Gastroesophageal sphincter (tissue), 4 donors: ENCODE measurements around the gene GRID1. TPM values are rescaled to one million over a fixed set of nuclear protein-coding genes. Genes with fewer than 3 reads are reported as not detected.

Source experiments
- ATAC-seq: fragments of 150-250 bp; one replicate; pipeline ENCODE4 v1.9.1; 2016; ENCODE audit warnings: mild to moderate bottlenecking, moderate library complexity
- H3K27ac ChIP-seq, 4 donors: fragments of 200-600 bp; sonication (generic) in 3 of 4; 1 replicate in 3 of 4; 2 replicates in 1 of 4; pipeline ENCODE4 v1.5.1; 2016 to 2019
- H3K27me3 ChIP-seq: fragments of 200-600 bp; sonication (generic); one replicate; pipeline ENCODE4 v1.5.1; 2019
- H3K36me3 ChIP-seq, 2 donors: fragments of 200-600 bp; sonication (generic); one replicate each; pipeline ENCODE4 v1.5.1; 2019; ENCODE audit warnings: control low read depth in 1 of 2
- H3K4me1 ChIP-seq, 3 donors: fragments of 200-600 bp; sonication (generic); 1 replicate in 2 of 3; 2 replicates in 1 of 3; pipeline ENCODE4 v1.5.1; 2016 to 2019; ENCODE audit warnings: control low read depth in 2 of 3
- H3K4me3 ChIP-seq, 2 donors: fragments of 200-600 bp; sonication (generic); one replicate each; pipeline ENCODE4 v1.5.1; 2019; ENCODE audit warnings: mild to moderate bottlenecking in 1 of 2, moderate library complexity in 1 of 2
- H3K9me3 ChIP-seq, 3 donors: fragments of 200-600 bp; sonication (generic); one replicate each; pipeline ENCODE4 v1.5.1; 2017 to 2019; ENCODE audit warnings: control low read depth in 2 of 3
- EP300 ChIP-seq: sonication (generic); formaldehyde crosslinking; IDR thresholded peaks from one replicate; pipeline ENCODE4 v1.6.1; 2017; ENCODE audit warnings: antibody characterized with exemption, mild to moderate bottlenecking
- POLR2A ChIP-seq, 2 donors: fragments of 450-650 bp; IDR thresholded peaks; one replicate each; pipeline ENCODE4 v1.6.1; 2017; ENCODE audit warnings: antibody characterized with exemption in 2 of 2, mild to moderate bottlenecking in 2 of 2, moderate library complexity in 1 of 2
- POLR2AphosphoS5 ChIP-seq: sonication (generic); formaldehyde crosslinking; IDR thresholded peaks from one replicate; pipeline ENCODE4 v1.6.1; 2017; ENCODE audit warnings: antibody characterized with exemption
- WGBS, 2 donors: methylation state at CpG; one replicate each; pipeline ENCODE4 v1.1.5; 2018; ENCODE audit warnings: low coverage in 1 of 2; 5-methylcytosine and 5-hydroxymethylcytosine counted together
- total RNA-seq, 4 donors: library from RNA; depleted of rRNA; stranded (reverse); fragments of >200 nt; gene quantifications; one replicate each; pipeline ENCODE4 v1.1.0, GENCODE V29; 2016
- TF ChIP-seq, protein P1 (sequence below), 4 experiments: fragments of 200-600 bp in 2 of 4; fragments of 450-650 bp in 2 of 4; sonication (generic) in 1 of 4; IDR thresholded peaks; one replicate each; pipeline ENCODE4 v1.5.1; 2017 to 2019; ENCODE audit warnings: antibody characterized with exemption in 4 of 4, mild to moderate bottlenecking in 2 of 4, moderate library complexity in 2 of 4

GRID1 gene
- total RNA-seq, 4 donors from 2014 or later: 1.2 to 2.7 (median 1.7) TPM

GRCh38 chr10:85666102-85666501, 700.5 kb downstream of the GRID1 start:
- H3K27ac ChIP-seq: no peak overlapping the region
- H3K4me1 ChIP-seq: no peaks in the 10 kb centered on the region
- no peaks in the 10 kb centered on the region for H3K36me3 ChIP-seq
- peaks cover 6% of the 10 kb centered on the region for H3K27me3 ChIP-seq
- no peak for ATAC-seq
- no peaks in the 10 kb centered on the region for H3K9me3 ChIP-seq
- TF ChIP-seq POLR2AphosphoS5 (no peak), POLR2A (IDR thresholded peaks at IDR 0.05) (no peak), EP300 (no peak)
- TF ChIP-seq, protein P1, sequence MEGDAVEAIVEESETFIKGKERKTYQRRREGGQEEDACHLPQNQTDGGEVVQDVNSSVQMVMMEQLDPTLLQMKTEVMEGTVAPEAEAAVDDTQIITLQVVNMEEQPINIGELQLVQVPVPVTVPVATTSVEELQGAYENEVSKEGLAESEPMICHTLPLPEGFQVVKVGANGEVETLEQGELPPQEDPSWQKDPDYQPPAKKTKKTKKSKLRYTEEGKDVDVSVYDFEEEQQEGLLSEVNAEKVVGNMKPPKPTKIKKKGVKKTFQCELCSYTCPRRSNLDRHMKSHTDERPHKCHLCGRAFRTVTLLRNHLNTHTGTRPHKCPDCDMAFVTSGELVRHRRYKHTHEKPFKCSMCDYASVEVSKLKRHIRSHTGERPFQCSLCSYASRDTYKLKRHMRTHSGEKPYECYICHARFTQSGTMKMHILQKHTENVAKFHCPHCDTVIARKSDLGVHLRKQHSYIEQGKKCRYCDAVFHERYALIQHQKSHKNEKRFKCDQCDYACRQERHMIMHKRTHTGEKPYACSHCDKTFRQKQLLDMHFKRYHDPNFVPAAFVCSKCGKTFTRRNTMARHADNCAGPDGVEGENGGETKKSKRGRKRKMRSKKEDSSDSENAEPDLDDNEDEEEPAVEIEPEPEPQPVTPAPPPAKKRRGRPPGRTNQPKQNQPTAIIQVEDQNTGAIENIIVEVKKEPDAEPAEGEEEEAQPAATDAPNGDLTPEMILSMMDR (IDR thresholded peaks at IDR 0.05): no peak
- H3K4me3 ChIP-seq: no peak overlapping the region
- 67 to 69% methylated on average over 1 to 2 of the region's 2 CpGs for WGBS, 2 donors

DNA sequence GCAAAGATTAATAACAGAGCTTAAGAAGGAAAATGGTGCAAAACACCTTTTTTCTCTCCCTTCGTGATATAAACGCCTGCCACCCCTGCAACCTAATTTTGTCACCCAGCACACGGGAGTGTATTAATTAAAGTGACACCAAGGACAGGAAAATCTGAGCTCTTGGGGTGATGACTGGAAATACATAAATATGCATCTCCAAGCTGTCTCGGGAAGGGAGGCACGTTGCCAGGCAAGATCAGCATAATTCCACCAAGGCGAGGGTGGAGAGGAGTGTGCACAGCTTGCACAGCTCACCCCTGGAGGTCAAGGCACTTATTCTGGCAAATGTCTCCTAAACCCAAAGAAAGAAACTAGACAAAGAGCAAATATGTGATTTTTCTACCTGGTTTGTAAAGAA, 700.9 kb downstream of the GRID1 start:
- WGBS, 2 donors: 53 to 55% methylated on average over 2 to 6 of the region's 6 CpGs
- no peaks in the 10 kb centered on the region for H3K4me1 ChIP-seq
- no peak for ATAC-seq

DNA sequence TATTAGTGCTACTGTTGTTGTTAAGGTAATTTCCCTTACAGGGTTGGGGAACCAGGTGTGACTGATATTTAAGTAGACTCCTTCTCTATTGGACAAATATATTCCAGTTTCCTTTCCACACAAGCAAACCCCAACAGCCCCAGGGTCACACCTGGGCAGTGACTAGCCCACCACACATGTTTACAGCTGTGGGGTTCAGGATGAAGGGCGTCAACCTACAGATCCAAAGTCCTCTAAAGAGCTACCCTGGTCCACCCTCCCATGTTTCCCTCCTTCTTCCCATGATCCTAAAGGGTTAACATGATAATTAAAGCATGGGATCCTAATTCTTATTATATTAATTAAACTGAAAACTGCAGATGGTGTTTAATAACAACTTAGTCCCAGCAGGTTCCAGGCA, 701.5 kb downstream of the GRID1 start:
- H3K27ac ChIP-seq: no peak overlapping the region
- H3K4me1 ChIP-seq: no peaks in the 10 kb centered on the region
- no peak for ATAC-seq
- TF ChIP-seq EP300 (no peak), POLR2A (IDR thresholded peaks at IDR 0.05) (no peak), POLR2AphosphoS5 (no peak)
- TF ChIP-seq, protein P1 (IDR thresholded peaks at IDR 0.05): no peak
- H3K9me3 ChIP-seq: no peaks in the 10 kb centered on the region
- H3K4me3 ChIP-seq: no peak overlapping the region
- H3K36me3 ChIP-seq: no peaks in the 10 kb centered on the region
- H3K27me3 ChIP-seq: peaks cover 6% of the 10 kb centered on the region
- 86 to 100% methylated on average over 1 of the region's 1 CpG for WGBS, 2 donors

More for the DNA sequence above, 700.9 kb downstream of the GRID1 start:
- no peak overlapping the region for H3K27ac ChIP-seq
- no peaks in the 10 kb centered on the region for H3K9me3 ChIP-seq
- H3K4me3 ChIP-seq: no peak overlapping the region
- TF ChIP-seq POLR2AphosphoS5 (no peak), EP300 (no peak), POLR2A (IDR thresholded peaks at IDR 0.05) (no peak)
- TF ChIP-seq, protein P1 (IDR thresholded peaks at IDR 0.05): no peak
- no peaks in the 10 kb centered on the region for H3K36me3 ChIP-seq
- peaks cover 6% of the 10 kb centered on the region for H3K27me3 ChIP-seq

GRCh38 chr10:85661123-85661522, 705.5 kb downstream of the GRID1 start:
- H3K4me3 ChIP-seq: no peak overlapping the region
- no peak for ATAC-seq
- no peaks in the 10 kb centered on the region for H3K36me3 ChIP-seq
- TF ChIP-seq POLR2AphosphoS5 (no peak), POLR2A (IDR thresholded peaks at IDR 0.05) (no peak), EP300 (no peak)
- TF ChIP-seq, protein P1 (IDR thresholded peaks at IDR 0.05): no peak
- no peak overlapping the region for H3K27ac ChIP-seq
- no peaks in the 10 kb centered on the region for H3K27me3 ChIP-seq
- no peaks in the 10 kb centered on the region for H3K9me3 ChIP-seq
- no peaks in the 10 kb centered on the region for H3K4me1 ChIP-seq
- 24 to 33% methylated on average over 4 of the region's 4 CpGs for WGBS, 2 donors

DNA sequence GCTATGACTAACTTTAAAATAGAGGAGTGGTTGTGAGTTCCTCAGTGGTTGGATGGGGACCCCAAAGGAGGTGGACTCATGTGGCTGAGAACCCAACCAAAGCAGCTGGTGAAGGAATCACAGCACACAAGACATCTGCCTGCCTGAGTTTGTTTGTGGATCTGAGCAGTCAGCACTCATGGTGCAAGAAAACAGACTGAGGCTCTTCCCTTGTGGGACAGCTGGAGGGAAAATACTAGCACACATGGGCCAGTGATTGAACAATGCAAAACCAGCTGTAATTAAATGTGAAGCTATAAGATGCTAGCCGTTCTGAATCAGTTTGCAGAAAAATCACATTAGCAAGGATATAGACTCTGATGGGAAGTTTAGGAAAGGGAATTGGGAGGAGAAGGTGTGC, 707.3 kb downstream of the GRID1 start:
- TF ChIP-seq, protein P1 (IDR thresholded peaks at IDR 0.05): no peak
- TF ChIP-seq POLR2AphosphoS5 (no peak), EP300 (no peak), POLR2A (IDR thresholded peaks at IDR 0.05) (no peak)
- ATAC-seq: no peak
- Histone ChIP-seq H3K36me3 (no peaks in the 10 kb centered on the region), H3K27me3 (no peaks in the 10 kb centered on the region), H3K27ac (no peak overlapping the region), H3K4me1 (no peaks in the 10 kb centered on the region), H3K4me3 (no peak overlapping the region), H3K9me3 (no peaks in the 10 kb centered on the region)
- WGBS, 2 donors: 78 to 92% methylated on average over 1 of the region's 1 CpG
